ENCODE results near the gene ZNF609.
"Not testable (repeated sequence)": the region's sequence is repeated elsewhere in the genome, so short reads cannot be mapped to it uniquely, and the experiment has no call there.

Gene ZNF609

GRCh38 chr15:64485796-64486195 lies 25.4 kb downstream of the ZNF609 start:
- H3K4me3 ChIP-seq (replicated peaks; ENCODE audit: low read depth, low read length): no peak overlapping the region
- no peak for TF ChIP-seq CTCF (IDR thresholded peaks at IDR 0.05; ENCODE audit: low read depth, low read length, missing control alignments)
- no peak for DNase-seq (ENCODE audit: extremely low read depth, low read depth)

GRCh38 chr15:64490598-64491259 lies 30.4 kb downstream of the ZNF609 start:
- TF ChIP-seq CTCF (IDR thresholded peaks at IDR 0.05; ENCODE audit: low read depth, low read length, missing control alignments): no peak
- no peak for DNase-seq (ENCODE audit: extremely low read depth, low read depth)
- H3K4me3 ChIP-seq (replicated peaks; ENCODE audit: low read depth, low read length): no peak overlapping the region

- H3K4me3 ChIP-seq (replicated peaks; ENCODE audit: low read depth, low read length): no peak overlapping the region
- no peak for DNase-seq (ENCODE audit: extremely low read depth, low read depth)
- no peak for TF ChIP-seq CTCF (IDR thresholded peaks at IDR 0.05; ENCODE audit: low read depth, low read length, missing control alignments)
These were observed 33.3 kb downstream of the ZNF609 start for GRCh38 chr15:64493641-64494040.

- not testable (repeated sequence) for DNase-seq (ENCODE audit: extremely low read depth, low read depth); H3K4me3 ChIP-seq (replicated peaks; ENCODE audit: low read depth, low read length)
These were observed 35.6 kb downstream of the ZNF609 start for GRCh38 chr15:64495968-64496367.

- no peak for DNase-seq (ENCODE audit: extremely low read depth, low read depth)
- no peak for TF ChIP-seq CTCF (IDR thresholded peaks at IDR 0.05; ENCODE audit: low read depth, low read length, missing control alignments)
- H3K4me3 ChIP-seq (replicated peaks; ENCODE audit: low read depth, low read length): no peak overlapping the region
These were observed 40.5 kb downstream of the ZNF609 start for GRCh38 chr15:64500695-64501395.

GRCh38 chr15:64501396-64501715 lies 41.0 kb downstream of the ZNF609 start:
- H3K4me3 ChIP-seq (replicated peaks; ENCODE audit: low read depth, low read length): no peak overlapping the region
- TF ChIP-seq CTCF (IDR thresholded peaks at IDR 0.05; ENCODE audit: low read depth, low read length, missing control alignments): no peak
- DNase-seq (ENCODE audit: extremely low read depth, low read depth): no peak

GRCh38 chr15:64502151-64502550 lies 41.8 kb downstream of the ZNF609 start:
- H3K4me3 ChIP-seq (replicated peaks; ENCODE audit: low read depth, low read length): no peak overlapping the region
- DNase-seq (ENCODE audit: extremely low read depth, low read depth): no peak
- TF ChIP-seq CTCF (IDR thresholded peaks at IDR 0.05; ENCODE audit: low read depth, low read length, missing control alignments): no peak

Data from HFF-Myc (cell line).